GM21717 (cell line): Measurements from ENCODE around the gene HCST.
A peak's percentile ranks its signal among the peaks of the same experiment; 100 is the strongest.
"Not testable (repeated sequence)": the region's sequence is repeated elsewhere in the genome, so short reads cannot be mapped to it uniquely, and the experiment has no call there.

Experiments used
- ATAC-seq: cut with Tn5 transposase; IDR thresholded peaks from one replicate; pipeline ENCODE4 v1.9.1; 2021; ENCODE audit warnings: mild to moderate bottlenecking, moderate library complexity; ENCODE audit not compliant: unreplicated experiment

The HCST gene

GRCh38 chr19:35903550-35904179 is 1.3 kb downstream of the HCST start:
- peak; percentile 36 for ATAC-seq

GRCh38 chr19:35904311-35905068 is 2.2 kb downstream of the HCST start:
- ATAC-seq, result no peak

- no peak for ATAC-seq
Measured at GRCh38 chr19:35905178-35905727, 2.9 kb downstream of the HCST start.

GRCh38 chr19:35907377-35907745 is 5.0 kb downstream of the HCST start:
- ATAC-seq, result no peak

GRCh38 chr19:35908010-35908441 is 5.7 kb downstream of the HCST start, which contains the start of gene TYROBP:
TYROBP (minus strand) TSS chr19:35908295; CDS start chr19:35908228, 67 bp downstream.
- ATAC-seq, result no peak

- ATAC-seq, result no peak
Measured at GRCh38 chr19:35908973-35909683, 6.8 kb downstream of the HCST start.

GRCh38 chr19:35909684-35910035 is 7.3 kb downstream of the HCST start:
- ATAC-seq, result no peak

GRCh38 chr19:35910355-35910754 is 8.0 kb downstream of the HCST start:
- not testable (repeated sequence) for ATAC-seq

GRCh38 chr19:35911173-35911572 is 8.8 kb downstream of the HCST start:
- ATAC-seq, result no peak

GRCh38 chr19:35911790-35912189 is 9.5 kb downstream of the HCST start:
- ATAC-seq, result no peak

GRCh38 chr19:35913589-35913988 is 11.3 kb downstream of the HCST start:
- no peak for ATAC-seq

GRCh38 chr19:35915443-35915842 is 13.1 kb downstream of the HCST start:
- ATAC-seq, result no peak

GRCh38 chr19:35919306-35919705 is 17.0 kb downstream of the HCST start:
- no peak for ATAC-seq

- no peak for ATAC-seq
Measured at GRCh38 chr19:35921012-35921411, 18.7 kb downstream of the HCST start.

- no peak for ATAC-seq
Measured at GRCh38 chr19:35925501-35925900, 23.2 kb downstream of the HCST start.

GRCh38 chr19:35928507-35928906 is 26.2 kb downstream of the HCST start:
- ATAC-seq, result no peak

- no peak for ATAC-seq
Measured at GRCh38 chr19:35929876-35930275, 27.5 kb downstream of the HCST start.

- peak; percentile 87 for ATAC-seq
Measured at GRCh38 chr19:35931161-35931873, 29.0 kb downstream of the HCST start.

GRCh38 chr19:35931874-35932202 is 29.5 kb downstream of the HCST start:
- no peak for ATAC-seq

GRCh38 chr19:35932291-35932936 is 30.1 kb downstream of the HCST start:
- ATAC-seq, result no peak
